GM04504 (cell line): ENCODE measurements around the gene IL1RAP.
"Not testable (repeated sequence)": the region's sequence is repeated elsewhere in the genome, so short reads cannot be mapped to it uniquely, and the experiment has no call there.

Experiments used
- DNase-seq: peaks from one replicate; pipeline ENCODE4 v3.0.0-alpha.2; 2012; ENCODE audit warnings: low read depth

The IL1RAP gene

GRCh38 chr3:190673148-190673547 is 159.3 kb downstream of the IL1RAP start:
- DNase-seq, result no peak

GRCh38 chr3:190676481-190676880 is 162.6 kb downstream of the IL1RAP start:
- DNase-seq, result no peak

GRCh38 chr3:190677001-190677400 is 163.1 kb downstream of the IL1RAP start:
- no peak for DNase-seq

- DNase-seq, result not testable (repeated sequence)
Measured at GRCh38 chr3:190677868-190678267, 164.0 kb downstream of the IL1RAP start.

GRCh38 chr3:190680691-190681090 is 166.8 kb downstream of the IL1RAP start:
- no peak for DNase-seq

- DNase-seq, result no peak
Measured at GRCh38 chr3:190684776-190685175, 170.9 kb downstream of the IL1RAP start.

- no peak for DNase-seq
Measured at GRCh38 chr3:190686011-190686410, 172.1 kb downstream of the IL1RAP start.

GRCh38 chr3:190690246-190690645 is 176.4 kb downstream of the IL1RAP start:
- no peak for DNase-seq

- no peak for DNase-seq
Measured at GRCh38 chr3:190692256-190692655, 178.4 kb downstream of the IL1RAP start.

- no peak for DNase-seq
Measured at GRCh38 chr3:190694335-190695001, 180.6 kb downstream of the IL1RAP start.

GRCh38 chr3:190695225-190695624 is 181.3 kb downstream of the IL1RAP start:
- no peak for DNase-seq

- no peak for DNase-seq
Measured at GRCh38 chr3:190695994-190696393, 182.1 kb downstream of the IL1RAP start.

GRCh38 chr3:190696777-190697501 is 183.1 kb downstream of the IL1RAP start:
- no peak for DNase-seq

GRCh38 chr3:190697502-190697830 is 183.6 kb downstream of the IL1RAP start:
- no peak for DNase-seq

GRCh38 chr3:190697901-190698300 is 184.0 kb downstream of the IL1RAP start:
- DNase-seq, result peak; percentile 48

GRCh38 chr3:190699776-190700175 is 185.9 kb downstream of the IL1RAP start:
- no peak for DNase-seq

- no peak for DNase-seq
Measured at GRCh38 chr3:190701096-190701532, 187.2 kb downstream of the IL1RAP start.

GRCh38 chr3:190706582-190706981 is 192.7 kb downstream of the IL1RAP start:
- DNase-seq, result no peak
